Esophagus squamous epithelium (tissue), 4 donors: ENCODE data around the gene COL4A1.

Experiments used
- POLR2A ChIP-seq, 4 donors: fragments of 450-650 bp; IDR thresholded peaks; one replicate each; pipeline ENCODE4 v1.6.1; 2017; ENCODE audit warnings: antibody characterized with exemption in 4 of 4, mild to moderate bottlenecking in 4 of 4, moderate library complexity in 3 of 4
- TF ChIP-seq, protein P1 (sequence below), 6 experiments: fragments of 450-650 bp in 4 of 6; fragments of 200-600 bp in 2 of 6; sonication (generic) in 2 of 6; IDR thresholded peaks; one replicate each; pipeline ENCODE4 v1.5.1; 2016 to 2019; ENCODE audit warnings: antibody characterized with exemption in 6 of 6, mild to moderate bottlenecking in 4 of 6, moderate library complexity in 4 of 6

DNA sequence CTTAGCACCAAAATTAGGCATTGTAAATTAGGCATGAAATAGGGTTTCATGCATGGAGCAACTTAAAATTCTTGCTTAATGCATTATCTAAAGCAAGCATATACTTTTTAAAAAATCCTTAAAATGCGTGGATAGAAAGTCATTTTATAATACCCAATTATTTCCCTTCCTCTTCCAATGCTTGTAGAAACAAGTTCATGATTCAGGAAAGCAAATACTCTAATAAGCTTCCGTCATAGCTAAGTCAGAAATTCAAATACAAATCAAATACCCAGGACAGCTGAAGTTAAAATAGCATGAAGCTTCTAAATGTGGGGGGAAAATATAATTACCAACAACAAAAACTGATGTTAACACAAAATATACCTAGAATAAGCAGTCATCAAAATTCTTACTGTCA is 89.1 kb downstream of the COL4A1 start:
- TF ChIP-seq, protein P1, sequence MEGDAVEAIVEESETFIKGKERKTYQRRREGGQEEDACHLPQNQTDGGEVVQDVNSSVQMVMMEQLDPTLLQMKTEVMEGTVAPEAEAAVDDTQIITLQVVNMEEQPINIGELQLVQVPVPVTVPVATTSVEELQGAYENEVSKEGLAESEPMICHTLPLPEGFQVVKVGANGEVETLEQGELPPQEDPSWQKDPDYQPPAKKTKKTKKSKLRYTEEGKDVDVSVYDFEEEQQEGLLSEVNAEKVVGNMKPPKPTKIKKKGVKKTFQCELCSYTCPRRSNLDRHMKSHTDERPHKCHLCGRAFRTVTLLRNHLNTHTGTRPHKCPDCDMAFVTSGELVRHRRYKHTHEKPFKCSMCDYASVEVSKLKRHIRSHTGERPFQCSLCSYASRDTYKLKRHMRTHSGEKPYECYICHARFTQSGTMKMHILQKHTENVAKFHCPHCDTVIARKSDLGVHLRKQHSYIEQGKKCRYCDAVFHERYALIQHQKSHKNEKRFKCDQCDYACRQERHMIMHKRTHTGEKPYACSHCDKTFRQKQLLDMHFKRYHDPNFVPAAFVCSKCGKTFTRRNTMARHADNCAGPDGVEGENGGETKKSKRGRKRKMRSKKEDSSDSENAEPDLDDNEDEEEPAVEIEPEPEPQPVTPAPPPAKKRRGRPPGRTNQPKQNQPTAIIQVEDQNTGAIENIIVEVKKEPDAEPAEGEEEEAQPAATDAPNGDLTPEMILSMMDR (IDR thresholded peaks at IDR 0.05), result no peak
- TF ChIP-seq POLR2A (IDR thresholded peaks at IDR 0.05), result no peak
